ENCODE data around the gene SCGB1A1.
"Not testable (repeated sequence)": the region's sequence is repeated elsewhere in the genome, so short reads cannot be mapped to it uniquely, and the experiment has no call there.

Gene SCGB1A1, protein sequence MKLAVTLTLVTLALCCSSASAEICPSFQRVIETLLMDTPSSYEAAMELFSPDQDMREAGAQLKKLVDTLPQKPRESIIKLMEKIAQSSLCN

DNA sequence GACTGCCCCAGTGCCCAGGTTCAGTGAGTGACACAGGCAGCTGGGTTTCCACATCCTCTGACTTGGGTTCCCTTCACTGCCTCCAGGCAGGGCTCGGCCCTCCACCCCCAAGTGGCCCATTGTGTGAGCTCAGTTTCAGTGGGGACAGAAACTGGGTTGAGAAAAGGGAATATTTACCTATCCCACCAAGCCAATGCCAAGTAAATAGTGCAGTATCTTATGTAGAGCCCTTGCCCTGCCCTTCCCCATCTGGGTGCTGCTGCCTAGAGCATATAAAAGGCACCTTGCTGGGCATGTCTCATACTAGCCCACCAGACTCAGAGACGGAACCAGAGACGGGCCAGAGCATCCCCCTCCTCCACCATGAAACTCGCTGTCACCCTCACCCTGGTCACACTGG is at the start of gene SCGB1A1:
Gene SCGB1A1 (plus strand): TSS at position 301 of the 400 bp plus-strand sequence. CDS start 63 bp downstream, at position 364.
- H3K4me3 ChIP-seq (ENCODE audit: low read depth, low read length): no peak within 1 kb of the TSS

DNA sequence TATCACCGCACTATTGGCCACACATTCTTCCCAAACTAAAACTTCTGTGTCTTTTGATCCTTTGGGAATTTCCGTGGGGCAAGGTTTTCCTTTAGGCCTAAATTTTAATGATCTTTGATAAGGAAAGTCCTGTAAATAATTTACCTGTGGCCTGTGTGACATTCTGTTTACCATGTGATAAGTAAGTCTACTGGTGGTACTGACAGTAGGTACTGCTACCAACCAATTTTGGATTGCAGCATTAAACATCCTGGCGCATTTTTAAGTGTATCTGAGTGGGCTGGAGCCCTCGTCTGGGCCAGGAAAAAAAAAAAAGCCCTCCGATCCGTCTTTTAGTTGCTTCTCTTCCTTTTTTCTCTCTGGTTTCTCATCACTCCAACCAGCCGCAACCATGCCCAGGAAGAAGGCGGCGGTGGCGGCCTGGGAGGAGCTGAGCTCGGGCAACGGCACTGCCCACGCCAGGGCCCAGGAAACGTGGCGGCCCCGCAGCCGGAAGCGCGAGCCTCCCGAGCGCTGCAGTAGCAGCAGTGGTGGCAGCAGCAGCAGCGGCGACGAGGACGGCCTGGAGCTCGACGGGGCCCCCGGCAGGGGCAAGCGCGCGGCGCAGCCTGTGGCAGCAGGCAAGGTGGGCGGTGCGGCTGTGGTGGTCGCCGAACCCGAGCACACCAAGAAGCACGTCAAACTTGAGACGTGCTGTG is 47.9 kb upstream of the SCGB1A1 start:
- Histone ChIP-seq H3K36me3 (ENCODE audit: control insufficient read depth, insufficient read depth, low read length) (no peaks in the 10 kb centered on the region), H3K27me3 (ENCODE audit: control insufficient read depth, insufficient read depth, low read length) (no peaks in the 10 kb centered on the region), H3K9me3 (ENCODE audit: control insufficient read depth, insufficient read depth, low read length) (no peaks in the 10 kb centered on the region), H3K4me3 (ENCODE audit: low read depth, low read length) (no peak overlapping the region), H3K4me1 (ENCODE audit: control insufficient read depth, insufficient read depth, low read length) (no peaks in the 10 kb centered on the region), H3K9ac (ENCODE audit: low read depth, low read length) (no peak overlapping the region), H3K27ac (ENCODE audit: low read depth, low read length) (no peak overlapping the region)

More for the DNA sequence above, at the start of gene SCGB1A1:
- no peak within 1 kb of the TSS for H3K27ac ChIP-seq (ENCODE audit: low read depth, low read length)
- H3K27me3 ChIP-seq (ENCODE audit: control insufficient read depth, insufficient read depth, low read length): peaks cover 2% of the 10 kb centered on the region; the same call in 1 of the 2 replicates
- no peaks in the 10 kb centered on the region for H3K36me3 ChIP-seq (ENCODE audit: control insufficient read depth, insufficient read depth, low read length)
- H3K9me3 ChIP-seq (ENCODE audit: control insufficient read depth, insufficient read depth, low read length): no peaks in the 10 kb centered on the region
- H3K9ac ChIP-seq (ENCODE audit: low read depth, low read length): no peak within 1 kb of the TSS
- H3K4me1 ChIP-seq (ENCODE audit: control insufficient read depth, insufficient read depth, low read length): no peaks in the 10 kb centered on the region

DNA sequence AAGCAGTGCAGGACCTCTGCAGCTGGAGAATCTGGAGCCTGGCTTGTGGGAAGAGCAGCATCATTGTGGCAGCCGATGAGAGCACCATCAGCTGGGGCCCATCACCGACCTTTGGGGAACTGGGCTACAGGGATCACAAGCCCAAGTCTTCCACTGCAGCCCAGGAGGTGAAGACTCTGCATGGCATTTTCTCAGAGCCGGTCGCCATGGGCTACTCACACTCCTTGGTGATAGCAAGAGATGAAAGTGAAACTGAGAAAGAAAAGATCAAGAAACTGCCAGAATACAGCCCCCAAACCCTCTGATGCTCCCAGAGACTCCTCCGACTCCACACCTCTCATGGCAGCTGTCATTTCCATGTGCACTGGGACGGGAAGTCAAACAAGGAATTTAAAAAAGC is 46.0 kb upstream of the SCGB1A1 start:
- no peak overlapping the region for H3K9ac ChIP-seq (ENCODE audit: low read depth, low read length)
- H3K4me3 ChIP-seq (ENCODE audit: low read depth, low read length): no peak overlapping the region
- H3K4me1 ChIP-seq (ENCODE audit: control insufficient read depth, insufficient read depth, low read length): no peaks in the 10 kb centered on the region
- no peaks in the 10 kb centered on the region for H3K27me3 ChIP-seq (ENCODE audit: control insufficient read depth, insufficient read depth, low read length)
- no peaks in the 10 kb centered on the region for H3K9me3 ChIP-seq (ENCODE audit: control insufficient read depth, insufficient read depth, low read length)
- no peak overlapping the region for H3K27ac ChIP-seq (ENCODE audit: low read depth, low read length)
- H3K36me3 ChIP-seq (ENCODE audit: control insufficient read depth, insufficient read depth, low read length): no peaks in the 10 kb centered on the region

DNA sequence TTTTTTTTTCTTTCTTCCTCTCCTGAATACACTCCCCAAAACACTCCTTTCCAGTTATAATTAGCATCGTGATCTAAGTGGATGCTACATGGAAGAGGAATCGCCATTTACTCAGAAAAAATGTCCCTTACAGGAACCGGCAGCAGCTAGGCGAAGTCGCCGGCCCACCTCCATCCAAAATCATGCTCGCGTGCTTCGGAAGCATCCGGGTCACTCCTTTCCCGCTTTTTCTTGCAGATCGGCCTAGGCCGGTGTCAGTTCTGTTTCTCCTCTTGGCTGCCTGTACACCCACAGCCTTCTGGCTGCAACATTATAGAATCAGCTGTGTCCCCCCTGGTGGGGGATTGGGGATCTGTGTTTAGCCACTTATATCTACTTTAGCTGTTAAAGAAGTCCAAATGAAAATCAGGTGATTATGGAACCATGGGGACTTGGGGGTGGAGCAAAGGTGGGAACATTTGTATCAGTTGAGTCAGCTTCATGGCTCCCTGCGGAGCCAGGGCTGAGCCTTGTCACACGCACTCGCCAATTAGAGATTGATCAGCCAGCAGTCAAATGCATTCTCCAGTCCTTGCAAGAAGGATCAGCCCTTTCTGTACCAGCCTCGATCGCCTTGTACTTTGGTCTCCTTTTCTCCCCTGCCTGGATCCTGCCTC is 45.2 kb upstream of the SCGB1A1 start:
- Histone ChIP-seq H3K27me3 (ENCODE audit: control insufficient read depth, insufficient read depth, low read length) (no peaks in the 10 kb centered on the region), H3K9me3 (ENCODE audit: control insufficient read depth, insufficient read depth, low read length) (no peaks in the 10 kb centered on the region), H3K9ac (ENCODE audit: low read depth, low read length) (no peak overlapping the region), H3K4me3 (ENCODE audit: low read depth, low read length) (no peak overlapping the region), H3K4me1 (ENCODE audit: control insufficient read depth, insufficient read depth, low read length) (no peaks in the 10 kb centered on the region), H3K27ac (ENCODE audit: low read depth, low read length) (no peak overlapping the region), H3K36me3 (ENCODE audit: control insufficient read depth, insufficient read depth, low read length) (no peaks in the 10 kb centered on the region)

DNA sequence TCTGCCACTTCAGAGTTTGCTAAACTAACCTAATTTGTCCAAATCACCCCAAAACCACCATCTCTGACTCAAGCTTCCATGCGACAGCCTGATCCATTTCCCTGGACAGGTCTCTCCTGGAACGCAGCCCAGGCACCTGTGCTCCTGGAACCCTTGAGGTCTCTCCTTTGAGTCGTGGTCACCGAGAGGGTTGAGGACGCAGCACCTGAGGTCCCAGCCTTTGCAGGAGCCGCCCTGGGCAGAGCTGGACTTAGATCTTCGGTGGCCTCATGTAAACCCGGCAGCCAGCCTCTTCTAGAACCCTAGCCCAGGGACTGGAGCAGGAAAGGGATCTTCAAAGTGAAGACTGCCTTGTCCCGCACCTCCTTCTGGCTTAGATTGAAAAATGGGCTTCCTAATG is 44.0 kb upstream of the SCGB1A1 start:
- no peaks in the 10 kb centered on the region for H3K36me3 ChIP-seq (ENCODE audit: control insufficient read depth, insufficient read depth, low read length)

DNA sequence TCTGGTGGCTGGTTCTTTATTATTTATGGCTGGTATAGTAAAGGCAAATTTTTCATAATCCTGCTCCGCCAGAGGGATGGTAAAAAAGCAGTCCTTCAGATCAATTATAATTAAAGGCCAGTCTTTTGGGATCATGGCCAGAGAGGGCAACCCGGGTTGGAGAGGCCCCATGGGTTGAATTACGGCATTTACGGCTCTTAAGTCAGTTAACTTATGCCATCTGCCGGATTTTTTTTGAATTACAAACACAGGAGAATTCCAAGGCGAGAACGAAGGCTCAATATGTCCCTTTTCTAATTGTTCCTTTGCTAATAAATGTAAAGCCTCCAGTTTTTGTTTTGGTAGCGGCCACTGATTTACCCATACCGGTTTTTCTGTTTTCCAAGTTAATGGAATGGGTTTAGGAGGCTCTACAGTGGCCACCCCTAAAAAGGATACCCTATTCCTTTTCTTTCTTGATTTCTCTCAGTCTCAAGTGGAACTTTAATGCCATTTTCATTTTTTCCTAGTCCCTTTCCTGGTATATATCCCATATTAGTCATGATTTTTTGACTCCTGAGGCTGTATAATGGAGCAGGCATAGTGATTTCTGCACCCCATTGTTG is 40.3 kb upstream of the SCGB1A1 start:
- not testable (repeated sequence) for H3K36me3 ChIP-seq (ENCODE audit: control insufficient read depth, insufficient read depth, low read length); H3K27me3 ChIP-seq (ENCODE audit: control insufficient read depth, insufficient read depth, low read length); H3K27ac ChIP-seq (ENCODE audit: low read depth, low read length); H3K4me3 ChIP-seq (ENCODE audit: low read depth, low read length); H3K4me1 ChIP-seq (ENCODE audit: control insufficient read depth, insufficient read depth, low read length); H3K9me3 ChIP-seq (ENCODE audit: control insufficient read depth, insufficient read depth, low read length); H3K9ac ChIP-seq (ENCODE audit: low read depth, low read length)

More for the DNA sequence above, 44.0 kb upstream of the SCGB1A1 start:
- no peak overlapping the region for H3K9ac ChIP-seq (ENCODE audit: low read depth, low read length)
- H3K4me3 ChIP-seq (ENCODE audit: low read depth, low read length): no peak overlapping the region
- no peaks in the 10 kb centered on the region for H3K27me3 ChIP-seq (ENCODE audit: control insufficient read depth, insufficient read depth, low read length)
- no peaks in the 10 kb centered on the region for H3K9me3 ChIP-seq (ENCODE audit: control insufficient read depth, insufficient read depth, low read length)
- no peaks in the 10 kb centered on the region for H3K4me1 ChIP-seq (ENCODE audit: control insufficient read depth, insufficient read depth, low read length)
- no peak overlapping the region for H3K27ac ChIP-seq (ENCODE audit: low read depth, low read length)

DNA sequence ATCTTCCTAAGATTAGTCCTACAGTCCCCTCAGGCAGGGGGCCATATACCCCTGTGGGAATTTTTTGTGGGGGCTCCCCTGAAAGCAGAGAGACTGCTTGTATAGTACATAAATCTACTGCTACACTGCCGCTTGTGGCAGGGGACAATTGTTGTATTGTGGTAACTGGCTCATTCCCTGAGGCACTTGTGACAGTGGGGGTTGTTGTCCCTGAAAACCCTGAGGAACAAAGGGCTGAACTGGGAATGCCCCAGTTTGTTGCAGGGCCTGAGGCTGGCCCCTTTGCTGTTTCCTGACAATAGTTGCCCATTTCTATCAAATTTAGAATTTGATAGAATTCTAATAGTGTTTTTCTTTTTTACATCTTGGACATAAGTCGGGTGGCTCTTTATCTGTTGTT is 39.2 kb upstream of the SCGB1A1 start:
- H3K9ac ChIP-seq (ENCODE audit: low read depth, low read length); H3K9me3 ChIP-seq (ENCODE audit: control insufficient read depth, insufficient read depth, low read length); H3K4me1 ChIP-seq (ENCODE audit: control insufficient read depth, insufficient read depth, low read length); H3K27ac ChIP-seq (ENCODE audit: low read depth, low read length); H3K27me3 ChIP-seq (ENCODE audit: control insufficient read depth, insufficient read depth, low read length); H3K4me3 ChIP-seq (ENCODE audit: low read depth, low read length); H3K36me3 ChIP-seq (ENCODE audit: control insufficient read depth, insufficient read depth, low read length): not testable (repeated sequence)

DNA sequence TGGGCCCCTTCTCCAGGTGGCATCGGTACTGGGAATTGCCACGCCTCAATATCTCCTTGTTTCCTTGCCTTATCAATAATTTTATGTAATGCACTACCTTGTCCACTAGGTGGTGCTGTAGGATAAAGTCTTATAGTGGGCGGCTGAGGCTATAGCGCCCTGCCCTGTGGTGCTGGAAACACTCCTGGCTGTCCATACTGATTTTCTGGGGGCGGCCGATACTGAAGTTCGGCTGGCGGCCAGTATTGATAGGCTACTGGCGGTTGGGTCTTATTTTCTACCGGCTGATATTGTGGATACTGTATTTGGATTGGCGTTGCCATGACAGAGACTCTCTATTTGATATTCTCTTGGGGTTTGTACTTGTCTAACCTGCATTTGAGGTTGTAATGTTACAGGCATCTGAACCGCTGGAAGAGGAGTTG is 38.0 kb upstream of the SCGB1A1 start:
- H3K27me3 ChIP-seq (ENCODE audit: control insufficient read depth, insufficient read depth, low read length); H3K4me3 ChIP-seq (ENCODE audit: low read depth, low read length); H3K9me3 ChIP-seq (ENCODE audit: control insufficient read depth, insufficient read depth, low read length); H3K36me3 ChIP-seq (ENCODE audit: control insufficient read depth, insufficient read depth, low read length); H3K4me1 ChIP-seq (ENCODE audit: control insufficient read depth, insufficient read depth, low read length); H3K9ac ChIP-seq (ENCODE audit: low read depth, low read length); H3K27ac ChIP-seq (ENCODE audit: low read depth, low read length): not testable (repeated sequence)

DNA sequence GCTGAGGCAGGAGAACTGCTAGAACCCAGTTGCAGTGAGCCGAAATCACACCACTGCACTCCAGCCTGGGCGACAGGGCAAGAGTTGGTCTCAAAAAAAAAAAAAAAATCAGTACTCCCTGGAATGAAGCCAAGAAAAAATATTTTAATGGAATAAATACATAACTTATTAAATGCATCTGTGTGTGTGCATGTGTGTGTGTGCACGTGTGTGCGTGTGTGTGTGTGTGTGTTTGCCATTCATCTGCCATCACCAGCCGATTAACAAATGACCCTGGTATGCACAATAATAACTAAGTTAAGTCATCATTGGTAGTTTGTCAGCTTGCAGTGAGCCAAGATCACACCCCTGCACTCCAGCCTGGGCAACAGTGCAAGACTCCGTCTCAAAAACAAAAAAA is 35.0 kb upstream of the SCGB1A1 start:
- Histone ChIP-seq H3K4me3 (ENCODE audit: low read depth, low read length) (no peak overlapping the region), H3K9me3 (ENCODE audit: control insufficient read depth, insufficient read depth, low read length) (no peaks in the 10 kb centered on the region), H3K27ac (ENCODE audit: low read depth, low read length) (no peak overlapping the region), H3K27me3 (ENCODE audit: control insufficient read depth, insufficient read depth, low read length) (no peaks in the 10 kb centered on the region), H3K9ac (ENCODE audit: low read depth, low read length) (no peak overlapping the region), H3K36me3 (ENCODE audit: control insufficient read depth, insufficient read depth, low read length) (no peaks in the 10 kb centered on the region), H3K4me1 (ENCODE audit: control insufficient read depth, insufficient read depth, low read length) (no peaks in the 10 kb centered on the region)

DNA sequence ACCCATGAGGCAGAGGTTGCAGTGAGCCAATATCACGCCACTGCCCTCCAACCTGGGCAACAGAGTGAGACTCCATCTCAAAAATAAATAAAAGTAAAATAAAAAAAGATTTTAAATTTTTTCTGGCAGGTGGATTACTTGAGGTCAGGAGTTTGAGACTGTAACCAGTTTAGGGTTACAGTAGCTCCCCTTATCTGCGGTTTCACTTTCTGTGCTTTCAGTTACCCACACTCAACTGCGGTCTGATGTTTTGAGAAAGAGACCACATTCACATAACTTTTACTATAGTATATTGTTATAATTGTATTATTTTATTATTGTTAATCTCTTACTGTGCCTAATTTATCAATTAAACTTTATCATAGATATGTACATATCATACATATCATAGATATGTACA is 32.8 kb upstream of the SCGB1A1 start:
- not testable (repeated sequence) for H3K36me3 ChIP-seq (ENCODE audit: control insufficient read depth, insufficient read depth, low read length); H3K4me3 ChIP-seq (ENCODE audit: low read depth, low read length); H3K27ac ChIP-seq (ENCODE audit: low read depth, low read length); H3K27me3 ChIP-seq (ENCODE audit: control insufficient read depth, insufficient read depth, low read length); H3K9me3 ChIP-seq (ENCODE audit: control insufficient read depth, insufficient read depth, low read length); H3K4me1 ChIP-seq (ENCODE audit: control insufficient read depth, insufficient read depth, low read length); H3K9ac ChIP-seq (ENCODE audit: low read depth, low read length)

DNA sequence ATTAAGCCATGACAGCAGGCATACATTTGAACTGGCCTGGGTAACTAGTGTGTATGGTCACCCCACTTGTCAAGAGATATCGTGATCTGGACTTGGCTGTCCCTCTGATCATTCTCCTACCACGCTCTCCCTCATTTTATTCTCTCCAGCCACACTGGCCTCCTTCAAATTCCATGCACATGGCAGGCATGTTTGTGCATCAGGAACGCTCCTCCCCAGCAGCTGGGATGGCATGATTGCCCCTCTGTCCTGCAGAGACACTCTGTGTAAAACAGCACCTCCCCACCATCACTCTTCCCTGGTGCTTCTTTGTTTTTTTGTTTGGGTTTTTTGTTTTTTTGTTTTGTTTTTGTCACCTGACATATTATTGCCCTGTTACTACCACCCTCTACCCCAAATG is 31.5 kb upstream of the SCGB1A1 start:
- Histone ChIP-seq H3K27me3 (ENCODE audit: control insufficient read depth, insufficient read depth, low read length) (no peaks in the 10 kb centered on the region), H3K27ac (ENCODE audit: low read depth, low read length) (no peak overlapping the region), H3K4me1 (ENCODE audit: control insufficient read depth, insufficient read depth, low read length) (no peaks in the 10 kb centered on the region), H3K4me3 (ENCODE audit: low read depth, low read length) (no peak overlapping the region), H3K9ac (ENCODE audit: low read depth, low read length) (no peak overlapping the region), H3K36me3 (ENCODE audit: control insufficient read depth, insufficient read depth, low read length) (no peaks in the 10 kb centered on the region), H3K9me3 (ENCODE audit: control insufficient read depth, insufficient read depth, low read length) (no peaks in the 10 kb centered on the region)

Measured in HUES48 (cell line).